Left colon (tissue), 2 donors: ENCODE data around the gene RPS29. TPM values are rescaled to one million over a fixed set of nuclear protein-coding genes. Genes with fewer than 3 reads are reported as not detected.
"Not testable (repeated sequence)": the region's sequence is repeated elsewhere in the genome, so short reads cannot be mapped to it uniquely, and the experiment has no call there.

Experiments used
- ATAC-seq: fragments of 200-7000 bp; cut with Tn5 transposase; one replicate; pipeline ENCODE4 v1.9.1; 2020; ENCODE audit warnings: mild to moderate bottlenecking, moderate library complexity
- DNase-seq, 2 donors: peaks; one replicate each; pipeline ENCODE4 v3.0.0-alpha.2; 2020
- intact Hi-C, 2 donors: fragments of 100-400 bp; cut with DNase I in 1 of 2; cut with micrococcal nuclease in 1 of 2; formaldehyde crosslinking; loops; one replicate each; pipeline versions ENCODE4 v1.11.2 to v1.14.0; 2022; cut with DNase I, micrococcal nuclease
- total RNA-seq, 2 donors: library from RNA; stranded (reverse); fragmentation: NEBNext Ultra II Directional; extraction: Animal tissue kit (Norgen Biotek cat#: 25700); gene quantifications; one replicate each; pipeline ENCODE4 v1.2.1, GENCODE V29; 2021
- donor health status: DM: no; HTN: no; CAD: no.
- donor health status: DM: yes; HTN: yes; CAD: no.

Gene RPS29
- total RNA-seq, 2 donors from 2014 or later, result 1,252 to 1,368 TPM

DNA sequence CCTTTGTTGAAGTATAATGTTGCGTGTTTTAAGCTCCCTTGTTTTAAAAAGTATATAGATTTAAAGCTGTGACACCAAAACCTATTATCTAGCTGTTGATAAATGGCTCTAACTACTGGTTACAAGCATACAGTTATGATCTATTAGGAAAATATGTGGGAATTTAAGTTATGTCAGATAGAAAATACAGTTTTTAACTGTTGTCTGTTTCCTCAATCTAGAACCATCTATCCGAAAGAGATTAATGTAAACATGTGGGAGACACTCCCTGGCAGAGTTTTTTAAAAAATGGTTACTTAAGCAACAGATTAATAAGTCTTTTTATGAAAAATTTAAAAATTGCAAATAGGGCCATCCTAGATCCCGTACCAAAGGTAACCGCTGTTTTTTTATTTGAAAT is 26.1 kb upstream of the RPS29 start:
- intact Hi-C loops, result no loop called here

DNA sequence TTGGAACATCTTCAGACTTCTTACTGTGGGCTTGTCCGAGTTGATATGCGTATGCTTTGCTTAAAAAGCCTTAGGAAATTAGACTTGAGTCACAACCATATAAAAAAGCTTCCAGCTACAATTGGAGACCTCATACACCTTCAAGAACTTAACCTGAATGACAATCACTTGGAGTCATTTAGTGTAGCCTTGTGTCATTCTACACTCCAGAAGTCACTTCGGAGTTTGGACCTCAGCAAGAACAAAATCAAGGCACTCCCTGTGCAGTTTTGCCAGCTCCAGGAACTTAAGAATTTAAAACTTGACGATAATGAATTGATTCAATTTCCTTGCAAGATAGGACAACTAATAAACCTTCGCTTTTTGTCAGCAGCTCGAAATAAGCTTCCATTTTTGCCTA is 21.4 kb upstream of the RPS29 start:
- DNase-seq (no peak), ATAC-seq (peak; percentile 86)
- intact Hi-C loops, result no loop called here

More for the DNA sequence above, 26.1 kb upstream of the RPS29 start:
- DNase-seq, result no peak
- ATAC-seq, result no peak

DNA sequence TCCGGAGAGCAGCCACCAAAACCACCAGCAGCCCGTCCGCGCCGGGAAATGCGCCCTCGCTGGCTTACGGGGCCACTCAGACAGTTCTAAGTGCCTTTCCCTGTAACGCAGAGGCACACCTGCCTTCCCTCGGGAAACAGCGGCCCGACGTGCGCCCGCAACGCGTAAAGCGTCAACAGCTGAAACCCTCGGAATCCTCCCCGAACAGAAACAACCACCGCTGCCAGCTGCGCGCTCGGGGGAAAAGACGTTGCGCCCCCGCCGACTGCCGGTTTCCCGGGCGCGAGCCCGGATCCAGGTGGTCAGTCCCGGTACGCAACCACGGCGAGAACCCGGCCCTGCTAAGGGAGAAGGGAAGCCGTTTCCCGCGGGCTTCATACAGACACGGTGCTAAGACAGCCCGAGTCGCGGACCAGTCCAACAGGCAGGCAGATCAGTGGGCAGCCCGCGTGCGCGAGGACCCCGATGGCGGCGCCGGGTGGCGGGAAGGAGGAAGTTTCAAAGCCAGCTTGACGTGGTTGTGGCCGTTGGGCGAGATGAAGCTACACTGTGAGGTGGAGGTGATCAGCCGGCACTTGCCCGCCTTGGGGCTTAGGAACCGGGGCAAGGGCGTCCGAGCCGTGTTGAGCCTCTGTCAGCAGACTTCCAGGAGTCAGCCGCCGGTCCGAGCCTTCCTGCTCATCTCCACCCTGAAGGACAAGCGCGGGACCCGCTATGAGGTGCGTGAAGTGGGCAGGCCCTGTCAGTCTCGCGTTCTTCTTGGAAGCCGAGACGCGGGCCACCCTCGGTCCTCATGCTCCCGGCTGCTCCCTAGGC is 12.5 kb upstream of the RPS29 start, which contains the start of gene LRR1:
Gene LRR1 (plus strand): TSS at position 456 of the 816 bp plus-strand sequence. CDS start 81 bp downstream, at position 537.
- intact Hi-C loops, result no loop called here
- ATAC-seq (peak; percentile 67), DNase-seq (peak; percentile 84 to 93)

DNA sequence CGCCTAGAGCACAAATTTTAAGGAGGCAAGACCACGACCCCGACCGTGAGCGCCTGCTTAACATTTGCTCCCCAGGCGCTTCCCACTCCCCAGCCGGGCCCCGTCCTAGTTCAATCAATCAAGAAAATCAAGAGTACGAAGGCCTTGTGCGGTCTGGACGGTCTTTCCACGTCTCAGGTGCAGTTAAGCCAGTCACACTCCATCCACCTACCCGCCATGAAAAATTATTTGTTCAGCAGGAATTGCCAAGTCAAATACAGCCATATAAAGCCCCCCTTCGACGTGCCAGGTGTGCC is 12.0 kb upstream of the RPS29 start:
- ATAC-seq, result peak; percentile 7
- intact Hi-C loops, result no loop called here
- no peak for DNase-seq

DNA sequence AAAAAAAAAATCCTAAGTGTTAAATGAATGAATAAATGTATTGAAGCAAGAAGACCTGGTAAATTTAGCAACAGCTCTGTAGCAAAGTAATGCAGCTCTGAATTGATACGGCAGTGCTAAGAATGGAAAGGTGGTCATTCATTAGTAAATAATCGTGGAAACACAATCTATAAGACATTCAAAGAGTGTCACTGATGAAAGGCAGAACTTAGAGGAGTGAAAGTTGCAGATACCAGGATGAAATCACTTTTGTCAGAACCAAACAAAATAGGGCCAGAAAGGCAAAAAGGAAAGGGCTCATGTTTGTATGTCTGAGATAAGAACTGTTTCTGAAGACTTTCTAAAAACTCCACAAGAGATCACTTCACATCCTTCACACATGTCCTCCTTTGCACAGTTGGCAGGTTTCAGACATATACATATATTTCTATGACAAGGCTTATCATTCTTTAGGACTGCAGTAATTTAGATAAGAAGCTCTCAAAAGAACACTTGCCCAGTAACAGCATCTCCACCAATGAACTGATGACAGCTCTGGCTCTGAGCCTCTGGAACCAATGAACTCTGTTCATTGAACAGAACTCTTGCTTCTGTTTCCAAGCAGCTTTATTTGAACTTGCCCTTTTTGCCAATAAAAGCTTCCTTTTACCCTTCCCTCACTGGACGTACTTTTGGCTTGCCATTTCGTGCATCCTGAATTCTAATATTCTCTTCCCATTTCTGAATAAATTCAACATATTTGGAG is 8.3 kb upstream of the RPS29 start:
- intact Hi-C loops, result no loop called here
- ATAC-seq (peak; percentile 61), DNase-seq (peak; percentile 36 to 72)

DNA sequence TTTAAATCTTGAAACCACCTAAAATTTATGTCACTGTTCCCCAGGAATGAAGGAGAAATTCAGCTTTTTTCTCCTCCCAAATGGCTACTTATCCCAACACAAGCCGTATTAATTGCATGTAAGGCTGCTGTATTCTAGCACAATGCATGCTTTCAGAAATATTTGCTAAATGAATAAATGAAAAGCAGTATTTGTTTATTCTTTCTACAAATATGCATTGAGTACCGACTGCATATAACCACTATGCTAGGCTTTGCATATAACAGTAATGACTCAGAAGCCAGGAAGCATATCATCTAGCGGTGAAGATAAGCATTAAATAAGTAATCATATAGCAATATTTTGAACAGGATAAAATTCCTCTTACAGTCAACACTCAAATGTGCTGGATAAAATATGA is 6.8 kb upstream of the RPS29 start:
- intact Hi-C loops, result no loop called here
- no peak for DNase-seq
- ATAC-seq, result no peak

DNA sequence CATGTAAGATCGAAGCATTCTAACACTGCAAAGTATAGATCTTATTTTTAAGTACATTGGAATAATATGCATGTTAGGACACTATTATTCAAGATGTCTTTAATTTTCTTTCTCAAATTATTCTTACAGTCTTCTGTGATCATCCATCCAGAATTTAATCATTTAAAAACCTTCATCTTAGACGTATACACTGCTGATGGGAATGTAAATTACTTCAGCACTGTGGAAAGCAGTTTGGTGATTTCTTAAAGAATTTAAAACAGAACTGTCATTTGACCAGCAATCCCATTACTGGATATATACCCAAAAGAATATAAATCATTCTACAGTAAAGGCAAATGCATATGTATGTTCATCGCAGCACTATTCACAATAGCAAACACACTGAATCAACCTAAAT is 3.2 kb upstream of the RPS29 start:
- DNase-seq (no peak), ATAC-seq (no peak)
- intact Hi-C loops, result no loop called here

DNA sequence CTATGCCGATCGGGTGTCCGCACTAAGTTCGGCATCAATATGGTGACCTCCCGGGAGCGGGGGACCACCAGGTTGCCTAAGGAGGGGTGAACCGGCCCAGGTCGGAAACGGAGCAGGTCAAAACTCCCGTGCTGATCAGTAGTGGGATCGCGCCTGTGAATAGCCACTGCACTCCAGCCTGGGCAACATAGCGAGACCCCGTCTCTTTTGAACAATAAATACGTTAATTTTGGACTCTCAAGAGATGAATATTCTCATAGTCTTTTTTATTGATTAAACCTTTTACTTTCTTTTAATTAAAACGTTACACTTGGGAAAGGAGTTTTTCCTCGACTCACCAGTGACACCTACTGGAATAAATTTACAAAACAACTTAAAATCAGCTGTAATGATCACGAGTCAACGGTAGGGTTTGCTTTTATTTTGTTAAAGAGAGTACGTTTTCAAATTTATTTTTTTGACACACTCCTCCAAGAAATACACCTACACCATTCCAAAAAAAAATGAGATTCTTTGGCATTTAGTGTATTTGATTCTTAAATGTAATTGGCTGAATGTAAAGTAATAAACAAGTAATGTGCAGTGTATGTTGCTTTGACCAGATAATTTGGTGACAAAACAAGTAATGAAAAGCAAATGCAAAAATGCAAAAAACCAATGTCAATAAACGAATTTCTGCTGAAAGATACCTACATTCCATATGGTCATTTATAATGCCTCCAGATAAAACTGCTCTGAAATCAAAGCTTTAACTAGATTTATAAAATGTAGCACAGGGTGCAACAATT is 687 bp upstream of the RPS29 start:
- peak; percentile 39 for ATAC-seq
- peak in 1 of 2 donors; percentile 41 for DNase-seq
- intact Hi-C loops, result no loop called here

DNA sequence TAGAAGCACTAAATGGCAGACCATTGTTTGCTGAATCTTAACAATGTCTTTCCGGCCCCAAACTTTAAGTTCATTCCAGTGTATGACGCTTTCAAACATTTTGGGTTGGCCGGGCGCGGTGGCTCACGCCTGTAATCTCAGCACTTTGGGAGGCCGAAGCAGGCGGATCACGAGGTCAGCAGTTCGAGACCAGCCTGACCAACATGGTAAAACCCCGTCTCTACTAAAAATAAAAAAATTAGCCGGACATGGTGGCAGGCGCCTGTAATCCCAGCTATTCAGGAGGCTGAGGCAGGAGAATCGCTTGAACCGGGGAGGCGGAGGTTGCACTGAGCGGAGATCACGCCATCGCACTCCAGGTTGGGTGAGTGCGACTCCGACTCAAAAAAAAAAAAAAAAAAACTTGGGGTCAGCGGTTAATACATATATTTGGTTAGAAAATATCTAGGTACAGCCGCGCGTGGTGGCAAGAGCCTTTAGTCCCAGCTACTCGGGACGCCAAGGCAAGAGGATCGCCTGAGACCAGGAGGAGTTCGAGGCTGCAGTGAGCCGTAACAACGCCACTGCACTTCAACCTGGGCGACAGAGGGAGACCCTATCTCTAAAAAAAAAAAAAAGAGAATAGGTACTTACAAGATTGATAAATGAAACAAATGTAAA is 1.1 kb downstream of the RPS29 start:
- intact Hi-C loops, ATAC-seq: not testable (repeated sequence)
- peak in 1 of 2 donors; percentile 23 for DNase-seq

DNA sequence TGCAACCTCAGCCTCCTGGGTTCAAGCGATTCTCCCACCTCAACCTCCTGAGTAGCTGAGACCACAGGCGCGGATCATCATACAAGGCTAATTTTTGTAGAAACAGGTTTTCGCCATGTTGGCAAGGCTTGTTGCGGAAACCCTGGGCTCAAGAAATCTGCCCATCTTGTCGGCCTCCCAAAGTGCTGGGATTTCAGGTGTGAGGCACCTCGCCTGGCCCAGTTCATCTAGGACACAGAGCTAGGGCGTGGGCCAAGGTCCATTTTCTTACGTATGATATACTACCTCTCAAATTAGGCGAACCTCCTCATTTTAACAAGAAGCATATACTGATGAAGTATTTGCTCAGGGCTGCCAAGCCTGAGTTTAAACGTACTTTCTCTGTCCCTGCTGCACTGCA is 2.1 kb downstream of the RPS29 start:
- intact Hi-C loops, result no loop called here
- peak in 1 of 2 donors; percentile 16 for DNase-seq
- no peak for ATAC-seq

DNA sequence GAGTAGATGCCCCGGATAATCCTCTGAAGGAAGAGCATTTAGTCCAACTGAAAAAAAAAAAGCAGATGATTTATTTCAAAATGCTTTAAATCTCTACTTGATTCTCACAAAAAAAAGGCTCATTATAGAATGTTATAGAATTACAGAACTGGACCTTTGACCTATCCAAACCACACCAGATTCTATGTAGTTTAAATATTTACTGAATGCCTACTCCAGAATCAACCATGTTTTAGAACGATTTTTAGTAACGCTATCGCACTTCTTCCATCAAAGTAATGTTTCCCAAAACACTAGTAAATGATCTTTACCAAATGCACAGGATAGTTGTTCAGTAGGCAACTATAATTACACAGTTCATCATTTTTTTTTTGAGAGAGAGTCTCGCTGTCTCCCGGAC is 2.6 kb downstream of the RPS29 start:
- intact Hi-C loops, result no loop called here
- ATAC-seq (no peak), DNase-seq (no peak)

DNA sequence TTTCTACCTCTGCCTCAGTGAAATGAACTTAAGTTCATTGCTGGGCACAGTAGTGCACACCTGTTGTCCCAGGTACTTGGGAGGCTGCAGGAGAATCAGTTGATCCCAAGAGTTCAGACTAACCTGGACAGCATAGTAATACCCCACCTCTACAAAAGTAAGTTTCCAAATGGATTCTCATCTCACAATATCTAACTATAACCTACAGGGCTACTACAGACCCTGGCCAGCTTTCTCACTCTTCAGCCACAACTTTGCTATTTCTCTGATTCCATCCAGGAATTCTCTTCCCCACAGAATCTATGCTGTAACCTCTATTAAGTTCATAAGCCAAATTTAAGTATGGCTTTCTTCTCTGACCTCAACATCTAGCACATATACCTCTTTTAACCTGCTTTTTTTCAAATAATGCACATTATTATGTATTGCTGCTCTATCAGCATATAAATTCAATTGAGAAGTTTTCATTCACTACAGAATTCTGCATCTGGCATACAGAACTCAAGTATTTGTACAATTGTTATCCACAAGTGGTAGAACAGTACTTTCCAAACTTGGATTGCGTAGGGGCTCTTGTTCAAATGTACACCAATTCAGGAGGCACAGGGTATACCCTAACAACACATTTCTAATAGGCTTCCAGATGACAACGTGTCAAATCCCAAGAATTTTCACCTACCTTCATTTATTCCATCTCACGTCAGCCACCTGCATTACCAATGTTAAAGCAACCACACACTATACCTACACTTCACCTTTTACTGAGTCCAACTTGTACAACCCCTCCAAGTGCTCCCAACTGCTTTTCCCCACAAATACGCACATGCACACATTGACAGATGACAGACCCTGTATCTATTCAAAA is 3.8 kb downstream of the RPS29 start:
- intact Hi-C loops, result no loop called here
- ATAC-seq (no peak), DNase-seq (no peak)

DNA sequence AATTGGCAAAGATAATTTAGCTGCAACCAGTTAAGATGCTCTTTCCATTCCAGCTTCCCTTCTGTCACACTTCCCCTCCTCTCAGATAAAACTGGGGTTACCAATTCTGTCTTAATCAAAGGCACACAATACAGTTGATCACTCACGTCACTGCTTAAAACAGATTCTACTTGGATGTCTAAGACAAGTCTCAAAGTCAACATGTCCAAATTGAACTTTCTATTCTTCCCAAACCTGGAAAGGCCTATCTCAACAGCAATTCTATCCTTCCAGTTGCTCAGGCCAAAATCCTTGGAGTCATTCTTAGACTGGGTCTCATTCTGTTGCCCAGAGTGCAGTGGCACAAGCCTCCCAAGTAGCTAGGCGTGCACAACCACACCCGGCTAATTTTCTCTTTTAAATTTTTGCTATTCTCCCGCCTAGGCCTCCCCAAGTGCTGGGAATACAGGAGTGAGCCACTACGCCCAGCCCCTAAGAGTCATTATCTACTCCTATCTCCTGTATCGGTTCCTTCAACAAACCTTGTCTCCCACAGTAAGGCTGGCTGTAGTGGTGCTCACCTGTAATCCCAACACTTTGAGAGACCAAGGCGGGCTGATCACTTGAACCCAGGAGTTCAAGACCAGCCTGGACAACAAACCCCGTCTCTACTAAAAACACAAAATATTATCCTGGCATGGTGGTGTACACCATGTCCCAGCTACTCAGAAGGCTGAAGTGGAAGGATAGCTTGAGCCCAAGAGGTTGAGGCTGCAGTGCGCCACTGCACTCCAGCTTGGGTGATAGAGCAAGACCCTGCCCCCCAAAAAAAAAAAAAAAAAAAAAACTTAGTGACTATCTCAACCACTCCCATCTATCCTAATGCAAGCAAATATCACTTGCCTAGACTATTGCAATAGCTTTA is 4.7 kb downstream of the RPS29 start:
- no peak for DNase-seq
- ATAC-seq, result no peak
- intact Hi-C loops, result no loop called here

DNA sequence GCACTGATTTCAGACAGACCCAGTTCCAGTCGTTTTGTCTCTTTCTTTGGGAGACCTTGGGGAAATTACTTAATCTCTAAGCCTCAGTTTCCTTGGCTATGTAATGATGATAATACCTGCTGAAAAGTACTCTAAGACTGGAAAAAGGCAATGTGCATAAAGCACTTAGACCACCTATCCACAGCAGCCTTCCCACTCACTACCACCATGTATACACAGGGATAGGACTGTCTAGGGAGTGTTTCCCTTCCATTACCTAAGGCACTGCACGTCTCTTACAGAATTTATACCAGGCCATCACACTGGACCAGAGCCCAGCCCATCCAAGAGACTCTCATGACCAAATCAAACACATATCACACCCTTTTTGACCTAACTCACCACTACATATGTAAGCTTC is 6.3 kb downstream of the RPS29 start:
- ATAC-seq (no peak), DNase-seq (no peak)
- intact Hi-C loops, result no loop called here

DNA sequence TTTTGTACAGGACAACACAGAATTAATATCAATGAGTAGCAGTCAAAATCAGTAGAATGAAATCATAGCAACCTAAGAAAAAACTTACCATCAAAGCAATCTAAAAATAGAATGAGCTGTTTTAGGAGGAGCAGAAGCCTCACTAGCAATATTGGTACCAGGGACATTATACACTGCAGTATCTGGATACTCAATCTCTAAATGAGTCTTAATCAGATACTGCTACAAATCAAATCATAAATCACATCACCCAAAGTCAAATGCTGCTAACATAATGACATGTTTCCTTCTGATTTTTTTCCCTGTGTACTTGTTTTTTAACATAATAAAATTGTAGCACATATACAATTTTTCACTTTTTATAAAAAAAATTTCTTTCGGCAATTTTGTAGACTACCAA is 8.0 kb downstream of the RPS29 start:
- intact Hi-C loops, result no loop called here
- DNase-seq (no peak), ATAC-seq (no peak)

DNA sequence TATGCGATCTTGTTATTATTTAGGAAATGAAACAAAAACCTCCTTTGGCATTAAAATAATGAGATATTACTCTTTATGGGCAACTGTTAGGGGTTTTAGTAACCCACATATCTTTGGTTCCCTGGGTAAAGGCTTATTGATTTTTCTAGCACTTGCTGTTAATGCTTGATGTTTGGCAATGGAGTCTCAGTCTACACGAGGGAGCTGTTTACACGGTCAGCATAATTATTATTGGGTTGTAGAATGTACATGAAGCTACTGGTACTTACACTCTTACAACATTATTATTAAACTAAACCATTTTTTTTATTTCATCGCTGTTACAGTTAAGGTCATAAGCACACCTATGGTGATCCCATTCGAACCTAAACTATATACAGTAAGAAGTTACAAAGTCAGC is 12.1 kb downstream of the RPS29 start:
- DNase-seq, result no peak
- intact Hi-C loops, result no loop called here
- no peak for ATAC-seq

DNA sequence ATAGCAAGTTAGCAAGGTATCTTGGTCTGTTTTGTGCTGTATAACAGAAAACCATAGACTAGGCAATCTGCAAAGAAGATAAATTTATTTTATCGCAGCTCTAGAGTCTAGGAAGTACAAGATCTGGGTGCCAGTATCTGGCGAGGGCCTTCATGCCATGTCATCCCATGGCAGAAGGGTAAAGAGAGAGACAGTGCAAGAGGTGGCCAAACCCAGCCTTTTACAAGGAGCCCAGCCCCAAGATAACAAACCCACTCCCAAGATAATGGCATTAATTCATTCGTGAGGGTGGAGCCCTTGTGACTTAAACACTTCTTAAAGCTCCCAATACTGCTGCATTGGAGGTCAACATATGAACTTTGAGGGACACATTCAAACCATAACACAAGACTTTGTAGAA is 16.9 kb downstream of the RPS29 start:
- DNase-seq (no peak), ATAC-seq (no peak)
- intact Hi-C loops, result no loop called here
